CD4-positive, alpha-beta T cell (primary cell): ENCODE measurements around the gene TMEM51. TPM values are rescaled to one million over a fixed set of nuclear protein-coding genes. Genes with fewer than 3 reads are reported as not detected.
A peak's percentile ranks its signal among the peaks of the same experiment; 100 is the strongest.

Experiments
- ATAC-seq: fragments of 200-7000 bp; cut with Tn5 transposase; one replicate; pipeline ENCODE4 v1.10.0; 2022; ENCODE audit warnings: mild to moderate bottlenecking; ENCODE audit not compliant: poor library complexity
- CTCF ChIA-PET: fragments of 350-600 bp; sonication (Branson Sonifier 250); formaldehyde crosslinking; loops from one replicate; lab custom pipeline; 2021; ENCODE audit warnings: antibody characterized with exemption, inconsistent platforms; lab: Charles Lee
- POLR2A ChIA-PET: fragments of 350-600 bp; sonication (Branson Sonifier 250); formaldehyde crosslinking; loops from one replicate; lab custom pipeline; 2021; ENCODE audit warnings: antibody characterized with exemption, inconsistent platforms; lab: Charles Lee
- DNase-seq, 14 experiments: peaks; one replicate each; pipeline ENCODE4 v3.0.0-alpha.2; 2013 to 2020; ENCODE audit warnings: mixed read lengths in 2 of 14
- H3K27ac ChIP-seq, 2 donors: one replicate each; pipeline versions ENCODE4 v1.5.1 to v1.7.0; 2013; ENCODE audit warnings: low read length in 2 of 2, low read depth in 1 of 2, mild to moderate bottlenecking in 1 of 2
- H3K27me3 ChIP-seq, 2 experiments: 1 replicate in 1 of 2; 2 replicates in 1 of 2; pipeline versions ENCODE4 v1.6.1 to v1.7.0; 2013; ENCODE audit warnings: low read length in 2 of 2, control low read depth in 1 of 2, mild to moderate bottlenecking in 1 of 2, moderate library complexity in 1 of 2; ENCODE audit not compliant: insufficient read depth in 2 of 2, control insufficient read depth in 1 of 2
- H3K36me3 ChIP-seq: one replicate; pipeline ENCODE4 v1.6.1; 2013; ENCODE audit warnings: low read length, control low read depth; ENCODE audit not compliant: insufficient read depth
- H3K4me1 ChIP-seq: one replicate; pipeline ENCODE4 v1.6.1; 2013; ENCODE audit warnings: low read length, control low read depth; ENCODE audit not compliant: insufficient read depth
- H3K4me3 ChIP-seq: one replicate; pipeline ENCODE4 v1.5.1; 2013; ENCODE audit warnings: mild to moderate bottlenecking, low read length, moderate library complexity
- H3K9me3 ChIP-seq, 2 experiments: 1 replicate in 1 of 2; 2 replicates in 1 of 2; pipeline versions ENCODE4 v1.6.1 to v1.7.0; 2013; ENCODE audit warnings: low read length in 2 of 2, mild to moderate bottlenecking in 2 of 2, control low read depth in 1 of 2, moderate library complexity in 1 of 2; ENCODE audit not compliant: control insufficient read depth in 1 of 2, insufficient read depth in 1 of 2
- H3K27ac Mint-ChIP-seq: one replicate; pipeline ENCODE4 v1.8.0; 2020; ENCODE audit warnings: mixed read lengths
- H3K27me3 Mint-ChIP-seq: one replicate; pipeline ENCODE4 v1.8.0; 2021; ENCODE audit warnings: mixed read lengths
- H3K36me3 Mint-ChIP-seq: one replicate; pipeline ENCODE4 v1.8.0; 2021; ENCODE audit warnings: low read depth, mixed read lengths
- H3K4me1 Mint-ChIP-seq: one replicate; pipeline ENCODE4 v1.8.0; 2021; ENCODE audit warnings: low read depth, mixed read lengths
- H3K4me3 Mint-ChIP-seq: one replicate; pipeline ENCODE4 v1.8.0; 2020; ENCODE audit warnings: mild to moderate bottlenecking, mixed read lengths
- H3K9me3 Mint-ChIP-seq: one replicate; pipeline ENCODE4 v1.8.0; 2020; ENCODE audit warnings: mixed read lengths
- intact Hi-C, 2 experiments: fragments of 100-400 bp; cut with DNase I in 1 of 2; cut with micrococcal nuclease in 1 of 2; formaldehyde crosslinking; loops; one replicate each; pipeline versions ENCODE4 v1.15.1 to v1.9.0; 2023 to 2025; cut with DNase I, micrococcal nuclease
- total RNA-seq, 174 experiments: library from RNA in 2 of 174; stranded (reverse) in 2 of 174; gene quantifications; one replicate each; pipeline ENCODE4 v1.2.3 and lab custom pipeline; 2021 to 2026
- TF ChIP-seq, protein P1 (sequence below): fragments of 200-600 bp; IDR thresholded peaks from one replicate; pipeline ENCODE4 v1.8.0; 2022; ENCODE audit warnings: antibody characterized with exemption, mild to moderate bottlenecking

Gene TMEM51
- total RNA-seq, 2 experiments from 2014 or later, result not detected

DNA sequence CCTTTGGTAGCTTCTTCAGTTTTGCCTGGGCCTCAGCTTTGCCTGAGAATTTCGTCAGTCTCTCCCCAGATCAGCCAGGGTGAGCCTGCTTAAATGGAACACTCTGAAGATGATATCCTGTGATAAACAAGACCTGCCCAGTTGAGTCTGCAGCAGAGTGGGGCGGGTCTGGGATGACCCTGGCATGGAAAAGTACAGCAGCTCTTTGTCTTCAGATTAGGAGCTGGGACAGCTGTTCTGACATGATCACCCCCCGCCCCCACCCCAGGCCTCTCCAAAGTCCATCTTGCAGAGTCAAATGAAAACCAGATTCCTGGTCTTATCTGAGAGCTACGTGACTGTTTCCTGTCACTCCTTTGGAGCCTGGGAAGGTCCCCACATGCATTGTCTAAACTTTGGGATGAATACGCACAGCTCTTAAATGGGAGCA is 2.2 kb upstream of the TMEM51 start:
- peaks cover 13% of the 10 kb centered on the region for H3K4me1 Mint-ChIP-seq
- Histone ChIP-seq H3K4me1 (peaks cover 22% of the 10 kb centered on the region), H3K27me3 (peaks cover 35 to 61% of the 10 kb centered on the region in 2 experiments), H3K9me3 (peaks cover 0 to 8% of the 10 kb centered on the region in 2 experiments), H3K4me3 (no peak overlapping the region), H3K36me3 (no peaks in the 10 kb centered on the region), H3K27ac (no peak overlapping the region)
- H3K4me3 Mint-ChIP-seq, result no peak overlapping the region
- ChIA-PET POLR2A (no interaction called here), CTCF (no interaction called here)
- intact Hi-C loops, result no loop called here
- TF ChIP-seq, protein P1, sequence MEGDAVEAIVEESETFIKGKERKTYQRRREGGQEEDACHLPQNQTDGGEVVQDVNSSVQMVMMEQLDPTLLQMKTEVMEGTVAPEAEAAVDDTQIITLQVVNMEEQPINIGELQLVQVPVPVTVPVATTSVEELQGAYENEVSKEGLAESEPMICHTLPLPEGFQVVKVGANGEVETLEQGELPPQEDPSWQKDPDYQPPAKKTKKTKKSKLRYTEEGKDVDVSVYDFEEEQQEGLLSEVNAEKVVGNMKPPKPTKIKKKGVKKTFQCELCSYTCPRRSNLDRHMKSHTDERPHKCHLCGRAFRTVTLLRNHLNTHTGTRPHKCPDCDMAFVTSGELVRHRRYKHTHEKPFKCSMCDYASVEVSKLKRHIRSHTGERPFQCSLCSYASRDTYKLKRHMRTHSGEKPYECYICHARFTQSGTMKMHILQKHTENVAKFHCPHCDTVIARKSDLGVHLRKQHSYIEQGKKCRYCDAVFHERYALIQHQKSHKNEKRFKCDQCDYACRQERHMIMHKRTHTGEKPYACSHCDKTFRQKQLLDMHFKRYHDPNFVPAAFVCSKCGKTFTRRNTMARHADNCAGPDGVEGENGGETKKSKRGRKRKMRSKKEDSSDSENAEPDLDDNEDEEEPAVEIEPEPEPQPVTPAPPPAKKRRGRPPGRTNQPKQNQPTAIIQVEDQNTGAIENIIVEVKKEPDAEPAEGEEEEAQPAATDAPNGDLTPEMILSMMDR, result no peak
- H3K27ac Mint-ChIP-seq, result no peak overlapping the region
- ATAC-seq, result no peak
- no peaks in the 10 kb centered on the region for H3K36me3 Mint-ChIP-seq
- H3K27me3 Mint-ChIP-seq, result peaks cover 74% of the 10 kb centered on the region
- DNase-seq, result no peak
- H3K9me3 Mint-ChIP-seq, result no peaks in the 10 kb centered on the region

DNA sequence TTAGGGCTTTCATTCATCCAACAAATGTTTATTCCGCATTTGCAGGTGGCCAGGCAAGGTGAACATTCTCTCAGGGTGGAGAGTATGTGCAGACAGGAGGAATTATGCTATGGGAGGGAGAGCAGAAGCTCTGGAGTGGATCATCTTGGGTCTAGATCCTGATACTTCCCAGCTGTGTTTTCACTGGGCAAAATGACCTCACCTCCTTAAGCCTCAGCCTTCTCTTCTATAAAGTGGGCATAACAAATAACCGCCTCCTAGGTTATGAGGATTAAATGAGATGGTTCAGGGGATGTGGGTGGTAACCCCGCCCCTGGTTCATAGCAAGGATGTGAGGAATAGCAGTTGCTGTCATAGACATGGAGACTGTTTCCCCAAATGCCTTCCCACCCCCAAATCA is 1.7 kb upstream of the TMEM51 start:
- Mint-ChIP-seq H3K4me3 (no peak overlapping the region), H3K27me3 (peaks cover 69% of the 10 kb centered on the region), H3K36me3 (no peaks in the 10 kb centered on the region), H3K9me3 (no peaks in the 10 kb centered on the region), H3K27ac (no peak overlapping the region), H3K4me1 (peaks cover 13% of the 10 kb centered on the region)
- Histone ChIP-seq H3K36me3 (no peaks in the 10 kb centered on the region), H3K4me3 (no peak overlapping the region), H3K27me3 (peaks cover 35 to 61% of the 10 kb centered on the region in 2 experiments), H3K9me3 (peaks cover 0 to 8% of the 10 kb centered on the region in 2 experiments), H3K4me1 (peaks cover 26% of the 10 kb centered on the region), H3K27ac (no peak overlapping the region)
- TF ChIP-seq, protein P1, result no peak
- no peak for ATAC-seq
- CTCF ChIA-PET, result no interaction called here
- no peak for DNase-seq
- intact Hi-C loops, result no loop called here
- POLR2A ChIA-PET, result no interaction called here

DNA sequence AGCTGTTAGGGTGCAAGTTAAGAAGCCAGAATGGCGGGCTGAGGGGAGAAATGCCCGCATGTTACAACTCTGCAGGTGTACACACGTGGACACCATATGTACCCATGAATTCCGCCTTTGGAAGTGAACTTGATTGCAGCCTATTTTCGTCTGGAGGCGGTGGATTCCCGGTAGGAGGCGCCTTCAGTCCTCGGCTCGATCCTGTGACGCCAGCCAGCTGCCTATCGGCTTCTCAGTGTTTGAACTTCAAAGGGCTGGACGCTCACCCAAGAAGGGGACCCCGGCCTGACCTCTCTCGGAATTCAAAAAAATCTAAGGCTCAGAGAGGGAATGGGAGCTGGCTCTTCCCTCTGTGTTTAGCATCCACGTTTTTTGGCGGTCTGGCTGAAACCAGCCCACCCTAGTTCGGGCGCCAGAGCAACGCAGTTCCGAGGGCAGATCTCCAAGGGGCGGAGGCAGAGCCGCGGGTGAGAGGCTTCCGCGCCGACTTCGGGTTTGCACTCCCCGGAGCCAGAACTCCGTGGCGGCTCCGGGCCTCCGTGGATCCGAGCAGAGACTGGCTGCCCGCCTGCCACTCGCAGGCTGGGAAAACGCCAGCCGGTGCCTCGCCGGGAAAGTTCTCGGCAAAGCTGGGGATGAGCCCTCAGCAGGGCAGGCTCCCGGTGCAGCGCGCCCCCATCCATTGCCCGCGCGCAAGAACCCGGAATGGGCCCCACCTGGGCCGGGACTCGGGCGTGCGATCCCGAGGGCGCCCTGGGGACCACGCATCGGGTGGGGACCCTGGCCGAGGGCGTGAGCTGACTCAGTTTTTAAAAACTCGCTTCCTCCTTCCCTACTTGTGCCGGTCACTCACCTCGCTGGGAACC is 996 bp upstream of the TMEM51 start:
- no peak overlapping the region for H3K27ac Mint-ChIP-seq
- H3K9me3 ChIP-seq, result peaks cover 0 to 8% of the 10 kb centered on the region in 2 experiments
- peaks cover 26% of the 10 kb centered on the region for H3K4me1 ChIP-seq
- H3K4me3 Mint-ChIP-seq, result no peak overlapping the region
- H3K27ac ChIP-seq, result no peak overlapping the region
- H3K9me3 Mint-ChIP-seq, result no peaks in the 10 kb centered on the region
- no peaks in the 10 kb centered on the region for H3K36me3 ChIP-seq
- intact Hi-C loops, result no loop called here
- ChIA-PET CTCF (no interaction called here), POLR2A (no interaction called here)
- H3K4me1 Mint-ChIP-seq, result peaks cover 13% of the 10 kb centered on the region
- TF ChIP-seq, protein P1, result no peak
- H3K27me3 Mint-ChIP-seq, result peaks cover 70% of the 10 kb centered on the region
- peak overlapping the region; percentile 25 for H3K4me3 ChIP-seq
- peaks cover 35 to 61% of the 10 kb centered on the region in 2 experiments for H3K27me3 ChIP-seq
- no peak for ATAC-seq
- peak in 2 of 14 experiments; percentile 37 to 44 for DNase-seq
- H3K36me3 Mint-ChIP-seq, result no peaks in the 10 kb centered on the region
